Calu3 (cell line): Measurements from ENCODE around the gene RIC8B. TPM values are rescaled to one million over a fixed set of nuclear protein-coding genes. Genes with fewer than 3 reads are reported as not detected.

Experiments
- BruUV-seq: library from RNA; stranded (reverse); fragments of 400-500 nt; replicated peaks from 2 replicates; lab custom pipeline; 2021; lab: Mats Ljungman, UMichigan
- CTCF ChIA-PET: fragments of 300-600 bp; sonication (Branson Sonifier 250); formaldehyde crosslinking; loops from one replicate; lab custom pipeline; 2022; ENCODE audit warnings: antibody characterized with exemption; lab: Charles Lee
- DNase-seq: peaks from one replicate; pipeline ENCODE4 v3.0.0; 2022
- H3K27ac Mint-ChIP-seq: one replicate; pipeline ENCODE4 v1.8.0; 2022; ENCODE audit warnings: mixed read lengths; ENCODE audit not compliant: unreplicated experiment
- H3K27me3 Mint-ChIP-seq: one replicate; pipeline ENCODE4 v1.8.0; 2022; ENCODE audit warnings: mixed read lengths; ENCODE audit not compliant: unreplicated experiment
- H3K36me3 Mint-ChIP-seq: one replicate; pipeline ENCODE4 v1.8.0; 2022; ENCODE audit warnings: mild to moderate bottlenecking, moderate library complexity, mixed read lengths; ENCODE audit not compliant: insufficient read depth, unreplicated experiment
- H3K4me1 Mint-ChIP-seq: one replicate; pipeline ENCODE4 v1.8.0; 2022; ENCODE audit warnings: mild to moderate bottlenecking, low read depth, mixed read lengths; ENCODE audit not compliant: unreplicated experiment
- H3K4me3 Mint-ChIP-seq: one replicate; pipeline ENCODE4 v1.8.0; 2022; ENCODE audit warnings: mild to moderate bottlenecking, low read depth, moderate library complexity, mixed read lengths; ENCODE audit not compliant: unreplicated experiment
- H3K9me3 Mint-ChIP-seq: one replicate; pipeline ENCODE4 v1.8.0; 2022; ENCODE audit warnings: low read depth, mixed read lengths; ENCODE audit not compliant: unreplicated experiment
- intact Hi-C: fragments of 100-400 bp; cut with micrococcal nuclease; formaldehyde crosslinking; loops from one replicate; pipeline ENCODE4 v1.10.0; 2022; ENCODE audit not compliant: unreplicated experiment
- total RNA-seq: library from RNA; stranded (reverse); gene quantifications from 2 replicates; pipeline ENCODE4 v1.2.3, GENCODE V29; 2022
- TF ChIP-seq, protein P1 (sequence below): fragments of 200-600 bp; IDR thresholded peaks from one replicate; pipeline ENCODE4 v1.8.0; 2022; ENCODE audit warnings: antibody characterized with exemption; ENCODE audit not compliant: unreplicated experiment

Gene RIC8B
- total RNA-seq, 1 experiment from 2014 or later, result 28.5 TPM

DNA sequence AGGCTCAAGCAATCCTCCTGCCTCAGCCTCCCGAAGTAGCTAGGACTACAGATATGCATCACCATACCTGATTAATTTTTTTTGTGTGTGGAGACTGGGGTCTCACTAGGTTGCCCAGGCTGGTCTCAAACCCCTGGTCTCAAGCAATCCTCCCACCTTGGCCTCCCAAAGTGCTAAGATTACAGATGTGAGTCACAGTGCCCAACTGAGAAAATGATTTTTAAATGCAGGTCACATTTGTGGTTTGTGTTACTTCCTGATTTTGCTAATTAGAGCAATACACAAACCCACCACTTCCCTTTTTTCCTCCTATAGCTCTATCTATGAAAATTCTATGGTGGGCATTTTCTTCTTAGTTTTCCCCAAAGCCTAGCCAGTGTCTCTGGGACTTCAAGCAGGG, 135.7 kb downstream of the RIC8B start:
- CTCF ChIA-PET, result interaction anchor here (0.7 kb wide), 1 partner anchor 1124 kb away, joined by 3 read pairs; no protein-coding TSS in a partner anchor
- H3K36me3 Mint-ChIP-seq, result no peaks in the 10 kb centered on the region
- H3K9me3 Mint-ChIP-seq, result no peaks in the 10 kb centered on the region
- no peak for DNase-seq
- no peaks in the 10 kb centered on the region for H3K4me1 Mint-ChIP-seq
- H3K27ac Mint-ChIP-seq, result no peak overlapping the region
- intact Hi-C loops, result no loop called here
- no TSS peak for BruUV-seq
- TF ChIP-seq, protein P1, sequence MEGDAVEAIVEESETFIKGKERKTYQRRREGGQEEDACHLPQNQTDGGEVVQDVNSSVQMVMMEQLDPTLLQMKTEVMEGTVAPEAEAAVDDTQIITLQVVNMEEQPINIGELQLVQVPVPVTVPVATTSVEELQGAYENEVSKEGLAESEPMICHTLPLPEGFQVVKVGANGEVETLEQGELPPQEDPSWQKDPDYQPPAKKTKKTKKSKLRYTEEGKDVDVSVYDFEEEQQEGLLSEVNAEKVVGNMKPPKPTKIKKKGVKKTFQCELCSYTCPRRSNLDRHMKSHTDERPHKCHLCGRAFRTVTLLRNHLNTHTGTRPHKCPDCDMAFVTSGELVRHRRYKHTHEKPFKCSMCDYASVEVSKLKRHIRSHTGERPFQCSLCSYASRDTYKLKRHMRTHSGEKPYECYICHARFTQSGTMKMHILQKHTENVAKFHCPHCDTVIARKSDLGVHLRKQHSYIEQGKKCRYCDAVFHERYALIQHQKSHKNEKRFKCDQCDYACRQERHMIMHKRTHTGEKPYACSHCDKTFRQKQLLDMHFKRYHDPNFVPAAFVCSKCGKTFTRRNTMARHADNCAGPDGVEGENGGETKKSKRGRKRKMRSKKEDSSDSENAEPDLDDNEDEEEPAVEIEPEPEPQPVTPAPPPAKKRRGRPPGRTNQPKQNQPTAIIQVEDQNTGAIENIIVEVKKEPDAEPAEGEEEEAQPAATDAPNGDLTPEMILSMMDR, result no peak
- no peak overlapping the region for H3K4me3 Mint-ChIP-seq
- no peaks in the 10 kb centered on the region for H3K27me3 Mint-ChIP-seq

DNA sequence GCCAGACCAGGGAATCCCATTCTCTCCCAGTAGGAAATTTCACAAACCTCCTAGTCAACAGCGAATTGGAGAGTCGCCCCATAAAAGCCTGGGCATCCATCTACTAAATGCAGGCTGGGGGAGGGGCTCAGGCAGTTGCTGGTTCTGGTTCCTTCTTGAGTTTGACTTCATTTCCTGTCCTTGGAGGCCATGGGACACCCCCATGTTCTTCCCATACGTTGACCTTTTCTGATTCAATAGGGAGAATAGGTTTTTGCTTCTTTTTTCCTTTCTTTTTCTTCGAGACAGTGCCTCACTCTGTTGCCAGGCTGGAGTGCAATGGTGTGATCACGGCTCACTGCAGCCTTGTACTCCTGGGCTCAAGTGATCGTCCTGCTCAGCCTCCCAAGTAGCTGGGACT, 137.1 kb downstream of the RIC8B start:
- CTCF ChIA-PET, result no interaction called here
- H3K4me3 Mint-ChIP-seq, result no peak overlapping the region
- no peaks in the 10 kb centered on the region for H3K4me1 Mint-ChIP-seq
- no peaks in the 10 kb centered on the region for H3K27me3 Mint-ChIP-seq
- TF ChIP-seq, protein P1, result no peak
- no peak for DNase-seq
- no peaks in the 10 kb centered on the region for H3K36me3 Mint-ChIP-seq
- H3K27ac Mint-ChIP-seq, result no peak overlapping the region
- no peaks in the 10 kb centered on the region for H3K9me3 Mint-ChIP-seq
- intact Hi-C loops, result no loop called here
- no TSS peak for BruUV-seq

- no peaks in the 10 kb centered on the region for H3K4me1 Mint-ChIP-seq
- H3K36me3 Mint-ChIP-seq, result no peaks in the 10 kb centered on the region
- H3K9me3 Mint-ChIP-seq, result no peaks in the 10 kb centered on the region
- no peak overlapping the region for H3K4me3 Mint-ChIP-seq
- no peak for DNase-seq
- CTCF ChIA-PET, result no interaction called here
- intact Hi-C loops, result no loop called here
- BruUV-seq, result no TSS peak
- H3K27me3 Mint-ChIP-seq, result no peaks in the 10 kb centered on the region
- TF ChIP-seq, protein P1, result no peak
- no peak overlapping the region for H3K27ac Mint-ChIP-seq
These were observed 139.0 kb downstream of the RIC8B start for GRCh38 chr12:106913456-106913855.

DNA sequence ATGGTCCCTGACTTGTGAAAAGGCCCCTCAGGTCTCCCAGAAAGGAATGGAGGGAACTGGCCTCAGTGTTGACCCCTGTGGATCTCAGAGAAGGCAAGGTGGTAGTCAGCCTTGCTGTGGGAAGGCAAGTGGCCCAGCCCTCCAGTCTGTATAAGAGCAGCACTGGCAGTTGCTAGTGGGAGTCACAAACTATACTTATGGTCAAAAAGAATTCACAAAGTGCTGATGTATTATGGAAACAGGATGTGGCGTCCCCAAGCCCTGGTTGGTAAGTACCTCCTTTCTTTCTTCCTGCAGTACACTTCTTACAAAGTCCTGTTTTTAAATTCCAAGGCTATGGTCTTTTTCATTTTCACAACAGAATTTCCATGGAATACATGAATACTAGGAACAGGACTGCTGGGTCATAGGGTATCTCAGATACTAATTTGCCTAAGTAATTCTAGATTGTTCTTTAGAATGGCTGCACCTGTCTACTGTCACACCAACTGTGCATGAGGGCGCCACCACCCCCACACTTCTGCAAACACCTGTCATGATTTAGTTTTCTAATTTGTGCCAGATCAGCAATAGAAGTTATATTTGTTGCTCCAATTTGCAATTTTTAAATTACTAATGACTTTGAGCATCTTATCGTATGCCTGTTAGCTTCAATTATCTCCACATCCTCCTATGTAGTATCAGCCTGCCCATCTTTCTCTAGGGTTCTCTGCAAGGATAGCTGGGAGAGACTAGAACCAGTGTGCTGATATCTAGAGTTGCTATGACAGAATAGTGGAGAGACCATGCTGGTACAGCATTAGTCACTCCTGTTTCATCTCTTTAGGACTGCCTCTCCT, 140.5 kb downstream of the RIC8B start:
- intact Hi-C loops, result loop anchor here (5.0 kb wide), 1 partner anchor 73 kb away; no protein-coding TSS in a partner anchor
- no peak overlapping the region for H3K27ac Mint-ChIP-seq
- H3K4me1 Mint-ChIP-seq, result peaks cover 6% of the 10 kb centered on the region
- CTCF ChIA-PET, result no interaction called here
- H3K9me3 Mint-ChIP-seq, result no peaks in the 10 kb centered on the region
- no TSS peak for BruUV-seq
- no peak overlapping the region for H3K4me3 Mint-ChIP-seq
- no peaks in the 10 kb centered on the region for H3K27me3 Mint-ChIP-seq
- no peak for DNase-seq
- no peaks in the 10 kb centered on the region for H3K36me3 Mint-ChIP-seq
- TF ChIP-seq, protein P1, result no peak
